ENCODE results near the gene GPC6.

Gene GPC6

DNA sequence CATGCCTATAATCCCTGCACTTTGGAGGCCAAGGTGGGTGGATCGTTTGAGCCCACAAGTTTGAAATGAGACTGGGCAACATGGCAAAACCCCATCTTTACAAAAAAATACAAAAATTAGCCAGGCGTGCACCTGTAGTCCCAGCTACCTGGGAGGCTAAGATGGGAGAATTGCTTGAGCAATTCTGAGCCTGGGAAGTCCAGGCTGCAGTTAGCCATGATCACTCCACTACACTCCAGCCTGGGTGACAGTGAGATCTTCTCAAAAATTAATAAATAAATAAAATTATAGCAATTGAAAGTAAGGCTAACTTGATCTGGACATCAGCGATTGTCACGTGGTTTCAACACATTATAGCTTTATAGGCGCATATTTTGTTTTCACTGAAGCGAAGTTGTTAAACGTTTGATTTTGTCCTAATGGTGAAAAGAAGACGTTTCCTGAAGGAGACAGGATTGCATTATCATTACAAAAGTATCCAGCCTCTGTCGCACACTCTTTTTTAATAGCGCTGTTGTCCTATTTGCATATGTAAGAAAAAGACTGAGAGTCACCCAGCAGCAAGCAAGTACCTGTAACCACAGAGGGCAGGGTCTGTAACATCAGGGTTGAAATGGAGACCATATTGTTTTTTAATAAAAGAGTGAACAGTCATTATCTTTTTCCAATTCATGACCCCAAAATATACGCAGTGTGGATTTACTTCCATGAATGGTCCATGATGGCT lies 917.2 kb downstream of the GPC6 start:
- no peak for DNase-seq (ENCODE audit: extremely low read depth, low read depth)
- H3K4me3 ChIP-seq (replicated peaks; ENCODE audit: low read depth, low read length), result no peak overlapping the region
- no peak for TF ChIP-seq CTCF (IDR thresholded peaks at IDR 0.05; ENCODE audit: low read depth, low read length, missing control alignments)

- DNase-seq (ENCODE audit: extremely low read depth, low read depth), result no peak
- H3K4me3 ChIP-seq (replicated peaks; ENCODE audit: low read depth, low read length), result no peak overlapping the region
- TF ChIP-seq CTCF (IDR thresholded peaks at IDR 0.05; ENCODE audit: low read depth, low read length, missing control alignments), result no peak
Measured at GRCh38 chr13:94145966-94146365, 919.4 kb downstream of the GPC6 start.

GRCh38 chr13:94153586-94153985 lies 927.0 kb downstream of the GPC6 start:
- no peak for TF ChIP-seq CTCF (IDR thresholded peaks at IDR 0.05; ENCODE audit: low read depth, low read length, missing control alignments)
- H3K4me3 ChIP-seq (replicated peaks; ENCODE audit: low read depth, low read length), result no peak overlapping the region
- DNase-seq (ENCODE audit: extremely low read depth, low read depth), result no peak

DNA sequence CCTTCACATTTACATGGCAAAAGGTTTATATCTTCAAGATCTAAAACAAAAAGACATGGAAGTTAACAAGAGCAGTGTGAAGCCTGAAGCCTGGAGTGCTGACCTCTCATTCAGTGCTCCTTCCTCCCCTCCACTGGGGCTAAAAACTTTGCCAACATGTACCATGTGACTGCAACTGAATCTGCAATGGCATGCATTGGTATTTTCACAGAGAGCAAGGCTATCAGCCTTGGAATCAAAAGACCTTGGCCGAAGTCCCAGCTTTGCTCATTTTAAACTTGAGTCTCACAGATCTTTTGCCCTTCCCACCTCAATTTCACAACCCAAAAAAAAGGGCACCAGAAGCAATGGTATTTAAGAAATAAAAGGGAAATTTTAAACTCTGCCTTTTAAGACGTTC lies 927.8 kb downstream of the GPC6 start:
- no peak overlapping the region for H3K4me3 ChIP-seq (replicated peaks; ENCODE audit: low read depth, low read length)
- DNase-seq (ENCODE audit: extremely low read depth, low read depth), result no peak
- no peak for TF ChIP-seq CTCF (IDR thresholded peaks at IDR 0.05; ENCODE audit: low read depth, low read length, missing control alignments)

GRCh38 chr13:94157705-94158218 lies 931.2 kb downstream of the GPC6 start:
- DNase-seq (ENCODE audit: extremely low read depth, low read depth), result no peak

GRCh38 chr13:94160875-94161274 lies 934.3 kb downstream of the GPC6 start:
- no peak for TF ChIP-seq CTCF (IDR thresholded peaks at IDR 0.05; ENCODE audit: low read depth, low read length, missing control alignments)

More at GRCh38 chr13:94157705-94158218, 931.2 kb downstream of the GPC6 start:
- no peak overlapping the region for H3K4me3 ChIP-seq (replicated peaks; ENCODE audit: low read depth, low read length)
- TF ChIP-seq CTCF (IDR thresholded peaks at IDR 0.05; ENCODE audit: low read depth, low read length, missing control alignments), result no peak

More at GRCh38 chr13:94160875-94161274, 934.3 kb downstream of the GPC6 start:
- DNase-seq (ENCODE audit: extremely low read depth, low read depth), result no peak
- H3K4me3 ChIP-seq (replicated peaks; ENCODE audit: low read depth, low read length), result no peak overlapping the region
